HepG2 (cell line): Measurements from ENCODE around the gene INTS15. TPM values are rescaled to one million over a fixed set of nuclear protein-coding genes. Genes with fewer than 3 reads are reported as not detected.

Experiments
- ATAC-seq: fragments of 200-7000 bp; cut with Tn5 transposase; 3 replicates; pipeline ENCODE4 v1.9.1; 2020; ENCODE audit warnings: mild to moderate bottlenecking, moderate library complexity
- BruUV-seq: library from RNA; stranded (reverse); fragments of 400-500 nt; replicated peaks from 2 replicates; lab custom pipeline; 2021; lab: Mats Ljungman, UMichigan
- CTCF ChIA-PET: fragments of 300-600 bp; formaldehyde crosslinking; extraction: SDS; loops from one replicate; lab custom pipeline; 2021; ENCODE audit warnings: low total read pairs, inconsistent platforms, low intra/inter-chr PET ratio; lab: Yijun Ruan, JAX
- POLR2A ChIA-PET: fragments of 350-600 bp; sonication (Branson Sonifier 250); formaldehyde crosslinking; loops from one replicate; lab custom pipeline; 2020; ENCODE audit warnings: antibody characterized with exemption, inconsistent platforms; lab: Yijun Ruan, JAX
- DNase-seq: peaks from one replicate; pipeline ENCODE4 v3.0.0-alpha.2; 2015; ENCODE audit warnings: low spot score
- FAIRE-seq: peaks from 3 replicates; lab custom pipeline; 2011; peaks lifted over from hg19 to GRCh38; lab: Jason Lieb, UNC
- H2AFZ ChIP-seq: one replicate; pipeline ENCODE4 v1.6.1; 2011; ENCODE audit warnings: low read length, inconsistent platforms
- H3K27ac ChIP-seq: fragments of 300-600 bp; 3 replicates; pipeline ENCODE4 v1.8.0; 2011; ENCODE audit warnings: mixed run types, mild to moderate bottlenecking, mixed read lengths, low read length, inconsistent platforms; ENCODE audit not compliant: insufficient read depth; ENCODE audit errors: extremely low read length
- H3K27me3 ChIP-seq, 2 experiments: fragments of 200-600 bp in 1 of 2; 2 replicates in 1 of 2; 3 replicates in 1 of 2; pipeline versions ENCODE4 v1.6.0 to v1.8.0; 2011; ENCODE audit warnings: low read length in 2 of 2, mild to moderate bottlenecking in 2 of 2, moderate library complexity in 2 of 2, inconsistent platforms in 1 of 2; ENCODE audit not compliant: insufficient read depth in 2 of 2, control insufficient read depth in 1 of 2
- H3K36me3 ChIP-seq, 2 experiments: fragments of 200-600 bp in 1 of 2; replicated peaks in 1 of 2; 2 replicates in 1 of 2; 3 replicates in 1 of 2; pipeline versions ENCODE4 v1.5.1 to v1.8.0; 2011; ENCODE audit warnings: low read length in 2 of 2, inconsistent platforms in 1 of 2; ENCODE audit not compliant: insufficient read depth in 2 of 2, control insufficient read depth in 1 of 2
- H3K4me1 ChIP-seq: 2 replicates; pipeline ENCODE4 v1.5.1; 2012; ENCODE audit warnings: low read length, inconsistent platforms; ENCODE audit not compliant: insufficient read depth
- H3K4me2 ChIP-seq: 2 replicates; pipeline ENCODE4 v1.6.0; 2011; ENCODE audit warnings: low read depth, low read length, inconsistent platforms
- H3K4me3 ChIP-seq, 3 experiments: fragments of 200-600 bp in 1 of 3; sonication (generic), shearing (Covaris generic) in 1 of 3; replicated peaks in 1 of 3; 2 replicates each; pipeline ENCODE4 v1.5.1; 2011 to 2016; ENCODE audit warnings: low read length in 3 of 3, inconsistent platforms in 2 of 3, low read depth in 2 of 3, mild to moderate bottlenecking in 2 of 3, control low read depth in 1 of 3, mixed read lengths in 1 of 3; ENCODE audit not compliant: insufficient read depth in 1 of 3
- H3K79me2 ChIP-seq: one replicate; pipeline ENCODE4 v1.6.1; 2011; ENCODE audit warnings: low read length, inconsistent platforms; ENCODE audit not compliant: insufficient read depth
- H3K9ac ChIP-seq: 2 replicates; pipeline ENCODE4 v1.6.0; 2011; ENCODE audit warnings: mild to moderate bottlenecking, low read depth, low read length, inconsistent platforms; ENCODE audit not compliant: insufficient read depth
- H3K9me3 ChIP-seq: 2 replicates; pipeline ENCODE4 v1.5.1; 2012; ENCODE audit warnings: mild to moderate bottlenecking, low read length
- H4K20me1 ChIP-seq: 2 replicates; pipeline ENCODE4 v1.6.0; 2011; ENCODE audit warnings: inconsistent platforms, mild to moderate bottlenecking, low read length, moderate library complexity; ENCODE audit not compliant: insufficient read depth
- HOXA3 ChIP-seq: sonication (generic); formaldehyde crosslinking; IDR thresholded peaks from 2 replicates; pipeline ENCODE4 v1.5.0; 2020; ENCODE audit warnings: missing genetic modification reagents
- MYNN ChIP-seq: sonication (generic); formaldehyde crosslinking; IDR thresholded peaks from 2 replicates; pipeline ENCODE4 v1.4.0; 2020; ENCODE audit warnings: mild to moderate bottlenecking, low read depth, missing genetic modification reagents
- PITX1 ChIP-seq: sonication (generic); formaldehyde crosslinking; IDR thresholded peaks from 2 replicates; pipeline ENCODE4 v1.5.1; 2020; ENCODE audit warnings: mild to moderate bottlenecking, missing genetic modification reagents
- POGK ChIP-seq: sonication (generic); formaldehyde crosslinking; conservative IDR thresholded peaks from 2 replicates; pipeline ENCODE4 v1.8.0; 2022; ENCODE audit warnings: mild to moderate bottlenecking, moderate library complexity, missing genetic modification reagents
- RAD21 ChIP-seq: fragments of 450-650 bp; formaldehyde crosslinking; IDR thresholded peaks from 2 replicates; pipeline ENCODE4 v1.5.0; 2020; ENCODE audit warnings: mild to moderate bottlenecking
- RBFOX2 ChIP-seq: fragments of 200-400 bp; formaldehyde crosslinking; IDR thresholded peaks from 2 replicates; pipeline ENCODE4 v1.6.1; 2017; ENCODE audit warnings: low read depth, mild to moderate bottlenecking, low read length
- SALL2 ChIP-seq: sonication (generic); formaldehyde crosslinking; IDR thresholded peaks from 2 replicates; pipeline ENCODE4 v1.8.1; 2023; ENCODE audit warnings: mild to moderate bottlenecking, missing genetic modification reagents, inconsistent platforms
- SIN3A ChIP-seq: IDR thresholded peaks from 2 replicates; pipeline ENCODE4 v1.6.1; 2011; ENCODE audit warnings: low read depth, mild to moderate bottlenecking, control low read depth, low read length, borderline replicate concordance
- ZFX ChIP-seq: sonication (generic); formaldehyde crosslinking; IDR thresholded peaks from 2 replicates; pipeline ENCODE4 v1.4.0; 2020; ENCODE audit warnings: mild to moderate bottlenecking, low read depth, missing genetic modification reagents, moderate library complexity
- ZNF569 ChIP-seq: sonication (generic); formaldehyde crosslinking; IDR thresholded peaks from 2 replicates; pipeline ENCODE4 v1.5.0; 2020; ENCODE audit warnings: mild to moderate bottlenecking, missing genetic modification reagents, moderate library complexity, borderline replicate concordance
- ZNF644 ChIP-seq: IDR thresholded peaks from 2 replicates; pipeline ENCODE4 v1.6.1; 2016; ENCODE audit warnings: low read depth
- ZNF7 ChIP-seq: IDR thresholded peaks from 2 replicates; pipeline ENCODE4 v1.6.1; 2016; ENCODE audit warnings: missing biosample characterization, missing genetic modification reagents
- ZNF891 ChIP-seq: sonication (generic); formaldehyde crosslinking; IDR thresholded peaks from 2 replicates; pipeline ENCODE4 v1.5.0; 2020; ENCODE audit warnings: mild to moderate bottlenecking, missing genetic modification reagents
- WGBS: methylation state at CpG from one replicate; pipeline ENCODE4 v1.1.6; 2017; ENCODE audit warnings: low lambda C conversion rate; 5-methylcytosine and 5-hydroxymethylcytosine counted together
- in situ Hi-C: cut with HindIII; loops from 2 replicates; pipeline ENCODE4 v1.10.0; 2017; ENCODE audit warnings: low pct_unique_long_range_greater_than_20kb; ENCODE audit not compliant: extremely low pct_ligation_motif_present
- intact Hi-C: fragments of 100-400 bp; cut with micrococcal nuclease; formaldehyde crosslinking; loops from one replicate; pipeline ENCODE4 v1.10.0; 2022; ENCODE audit not compliant: unreplicated experiment
- polyA plus RNA-seq, 8 experiments: library from polyadenylated mRNA; depleted of rRNA in 3 of 8; stranded (reverse) in 7 of 8; unstranded in 1 of 8; fragments of >200 nt; fragmentation: Illumina TruSeq in 4 of 8; extraction: Trizol in 4 of 8; gene quantifications; 2 replicates each; pipeline versions ENCODE4 v1.2.1 to v1.2.3, GENCODE V29; 2011 to 2016; ENCODE audit warnings: low read depth in 4 of 8, missing spikeins in 1 of 8, mixed read lengths in 1 of 8; ENCODE audit not compliant: insufficient read depth in 1 of 8
- total RNA-seq, 5 experiments: library from RNA; depleted of rRNA; stranded (reverse); fragments of >200 nt; fragmentation: Illumina TruSeq; extraction: Trizol; gene quantifications; 2 replicates each; pipeline ENCODE4 v1.2.3, GENCODE V29; 2016; ENCODE audit warnings: low read depth in 1 of 5
- TF ChIP-seq, protein P1 (sequence below): sonication (generic); formaldehyde crosslinking; IDR thresholded peaks from 2 replicates; pipeline ENCODE4 v1.4.0; 2020; ENCODE audit warnings: mild to moderate bottlenecking, missing genetic modification reagents
- TF ChIP-seq, protein P2 (sequence below): sonication (generic); formaldehyde crosslinking; IDR thresholded peaks from 2 replicates; pipeline ENCODE4 v1.5.0; 2020; ENCODE audit warnings: mild to moderate bottlenecking, missing genetic modification reagents, moderate library complexity
- TF ChIP-seq, protein P3 (sequence below): conservative IDR thresholded peaks from 2 replicates; pipeline ENCODE4 v1.6.1; 2018; ENCODE audit warnings: missing genetic modification reagents

INTS15 gene
- total and polyA plus RNA-seq, 2 of the 13 experiments (the other 11 are each of a cell fraction or from before 2014, with no cell fraction given), result 16.3 to 25.7 TPM

DNA sequence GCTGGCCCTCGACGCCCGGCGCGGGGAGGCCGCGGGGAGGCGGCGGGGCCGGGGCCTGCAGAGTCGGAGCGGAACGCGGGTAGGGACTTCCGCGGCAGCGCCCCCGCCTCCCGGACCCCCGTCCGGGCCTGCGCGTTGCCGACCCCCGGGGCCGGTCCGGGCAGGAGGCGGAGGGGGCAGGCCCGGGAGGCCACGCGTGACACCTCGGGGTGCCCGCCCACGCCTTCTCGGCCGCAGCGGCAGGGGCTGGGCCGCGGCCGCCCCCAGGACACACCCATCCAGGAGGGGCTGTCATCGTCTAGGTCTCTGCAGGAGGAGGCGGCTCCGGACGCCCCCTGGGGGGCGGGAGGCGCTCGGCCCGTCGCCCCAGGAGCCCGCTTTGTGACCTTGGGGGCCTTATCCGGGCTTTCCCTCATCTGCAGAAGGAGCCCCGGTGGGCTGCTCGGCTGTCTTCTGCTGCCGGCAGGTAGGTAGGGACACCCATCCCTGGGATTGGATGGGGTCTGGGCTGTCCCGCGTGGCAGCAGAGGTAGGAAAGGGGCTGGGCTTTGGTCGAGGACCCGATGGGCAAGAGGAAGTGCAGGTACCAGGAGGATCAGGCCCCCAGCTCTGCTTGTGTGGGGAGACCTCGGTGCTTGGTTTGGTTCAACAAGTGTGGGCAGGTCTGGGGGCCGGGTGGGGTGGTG is 47.9 kb downstream of the INTS15 start:
- BruUV-seq, result no TSS peak
- intact Hi-C loops, result loop anchor here (1.0 kb wide), 1 partner anchor 29 kb away; no protein-coding TSS in a partner anchor
- peak; percentile 39 for DNase-seq
- H3K27ac ChIP-seq, result no peak overlapping the region
- in situ Hi-C loops, result no loop called here
- H3K9ac ChIP-seq, result peak overlapping the region; percentile 66
- peaks cover 7 to 15% of the 10 kb centered on the region in 2 experiments; a peak in 4 of 5 replicates for H3K36me3 ChIP-seq
- peak overlapping the region; percentile 83 for H3K4me2 ChIP-seq
- peak overlapping the region; percentile 65 to 86 (median 83) for H3K4me3 ChIP-seq
- no peaks in the 10 kb centered on the region for H4K20me1 ChIP-seq
- H3K79me2 ChIP-seq, result peaks cover 13% of the 10 kb centered on the region
- ATAC-seq, result peak; percentile 84
- CTCF ChIA-PET, result no interaction called here
- no peaks in the 10 kb centered on the region for H3K27me3 ChIP-seq
- H3K4me1 ChIP-seq, result peaks cover 31% of the 10 kb centered on the region
- H2AFZ ChIP-seq, result no peak overlapping the region
- FAIRE-seq, result no peak
- POLR2A ChIA-PET, result interaction anchor here (2.0 kb wide), 1 partner anchor 10 kb away, joined by 6 read pairs; no protein-coding TSS in a partner anchor
- no peaks in the 10 kb centered on the region for H3K9me3 ChIP-seq
- 6% methylated on average over 4 of the region's 60 CpGs for WGBS
- TF ChIP-seq POGK (CRISPR knock-in tag) (0 out of 2 replicates have a peak, but pooled peaks have one; percentile 28), SIN3A (peak; percentile 59; the same call in 1 of the 2 replicates), ZNF644 (no peak), MYNN (no peak), HOXA3 (CRISPR knock-in tag) (0 out of 2 replicates have a peak, but pooled peaks have one; percentile 27), PITX1 (0 out of 2 replicates have a peak, but pooled peaks have one; percentile 26), ZNF569 (CRISPR knock-in tag) (no peak), ZNF7 (no peak), ZFX (CRISPR knock-in tag) (peak; percentile 33; the same call in 1 of the 2 replicates), RAD21 (CRISPR knock-in tag) (peak; percentile 68), SALL2 (CRISPR knock-in tag) (0 out of 2 replicates have a peak, but pooled peaks have one; percentile 9), RBFOX2 (0 out of 2 replicates have a peak, but pooled peaks have one; percentile 18), ZNF891 (CRISPR knock-in tag) (peak; percentile 75; the same call in 1 of the 2 replicates)
- TF ChIP-seq, protein P1, sequence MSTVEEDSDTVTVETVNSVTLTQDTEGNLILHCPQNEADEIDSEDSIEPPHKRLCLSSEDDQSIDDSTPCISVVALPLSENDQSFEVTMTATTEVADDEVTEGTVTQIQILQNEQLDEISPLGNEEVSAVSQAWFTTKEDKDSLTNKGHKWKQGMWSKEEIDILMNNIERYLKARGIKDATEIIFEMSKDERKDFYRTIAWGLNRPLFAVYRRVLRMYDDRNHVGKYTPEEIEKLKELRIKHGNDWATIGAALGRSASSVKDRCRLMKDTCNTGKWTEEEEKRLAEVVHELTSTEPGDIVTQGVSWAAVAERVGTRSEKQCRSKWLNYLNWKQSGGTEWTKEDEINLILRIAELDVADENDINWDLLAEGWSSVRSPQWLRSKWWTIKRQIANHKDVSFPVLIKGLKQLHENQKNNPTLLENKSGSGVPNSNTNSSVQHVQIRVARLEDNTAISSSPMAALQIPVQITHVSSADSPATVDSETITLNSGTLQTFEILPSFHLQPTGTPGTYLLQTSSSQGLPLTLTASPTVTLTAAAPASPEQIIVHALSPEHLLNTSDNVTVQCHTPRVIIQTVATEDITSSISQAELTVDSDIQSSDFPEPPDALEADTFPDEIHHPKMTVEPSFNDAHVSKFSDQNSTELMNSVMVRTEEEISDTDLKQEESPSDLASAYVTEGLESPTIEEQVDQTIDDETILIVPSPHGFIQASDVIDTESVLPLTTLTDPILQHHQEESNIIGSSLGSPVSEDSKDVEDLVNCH (CRISPR knock-in tag), result no peak
- TF ChIP-seq, protein P2, sequence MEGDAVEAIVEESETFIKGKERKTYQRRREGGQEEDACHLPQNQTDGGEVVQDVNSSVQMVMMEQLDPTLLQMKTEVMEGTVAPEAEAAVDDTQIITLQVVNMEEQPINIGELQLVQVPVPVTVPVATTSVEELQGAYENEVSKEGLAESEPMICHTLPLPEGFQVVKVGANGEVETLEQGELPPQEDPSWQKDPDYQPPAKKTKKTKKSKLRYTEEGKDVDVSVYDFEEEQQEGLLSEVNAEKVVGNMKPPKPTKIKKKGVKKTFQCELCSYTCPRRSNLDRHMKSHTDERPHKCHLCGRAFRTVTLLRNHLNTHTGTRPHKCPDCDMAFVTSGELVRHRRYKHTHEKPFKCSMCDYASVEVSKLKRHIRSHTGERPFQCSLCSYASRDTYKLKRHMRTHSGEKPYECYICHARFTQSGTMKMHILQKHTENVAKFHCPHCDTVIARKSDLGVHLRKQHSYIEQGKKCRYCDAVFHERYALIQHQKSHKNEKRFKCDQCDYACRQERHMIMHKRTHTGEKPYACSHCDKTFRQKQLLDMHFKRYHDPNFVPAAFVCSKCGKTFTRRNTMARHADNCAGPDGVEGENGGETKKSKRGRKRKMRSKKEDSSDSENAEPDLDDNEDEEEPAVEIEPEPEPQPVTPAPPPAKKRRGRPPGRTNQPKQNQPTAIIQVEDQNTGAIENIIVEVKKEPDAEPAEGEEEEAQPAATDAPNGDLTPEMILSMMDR, result peak; percentile 65
- TF ChIP-seq, protein P3, sequence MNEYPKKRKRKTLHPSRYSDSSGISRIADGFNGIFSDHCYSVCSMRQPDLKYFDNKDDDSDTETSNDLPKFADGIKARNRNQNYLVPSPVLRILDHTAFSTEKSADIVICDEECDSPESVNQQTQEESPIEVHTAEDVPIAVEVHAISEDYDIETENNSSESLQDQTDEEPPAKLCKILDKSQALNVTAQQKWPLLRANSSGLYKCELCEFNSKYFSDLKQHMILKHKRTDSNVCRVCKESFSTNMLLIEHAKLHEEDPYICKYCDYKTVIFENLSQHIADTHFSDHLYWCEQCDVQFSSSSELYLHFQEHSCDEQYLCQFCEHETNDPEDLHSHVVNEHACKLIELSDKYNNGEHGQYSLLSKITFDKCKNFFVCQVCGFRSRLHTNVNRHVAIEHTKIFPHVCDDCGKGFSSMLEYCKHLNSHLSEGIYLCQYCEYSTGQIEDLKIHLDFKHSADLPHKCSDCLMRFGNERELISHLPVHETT (CRISPR knock-in tag), result 0 out of 2 replicates have a peak, but pooled peaks have one; percentile 29
